Inflammatory macrophage (primary cell): ENCODE measurements around the gene TPRX2.
A peak's percentile ranks its signal among the peaks of the same experiment; 100 is the strongest.
"Not testable (repeated sequence)": the region's sequence is repeated elsewhere in the genome, so short reads cannot be mapped to it uniquely, and the experiment has no call there.

Experiments
- DNase-seq, 2 donors: peaks; one replicate each; pipeline ENCODE4 v3.0.0-alpha.2; 2020 to 2022
- total RNA-seq, 18 experiments: gene quantifications; one replicate each; lab custom pipeline; 2026; ENCODE audit warnings: mixed read lengths in 6 of 18, inconsistent platforms in 2 of 18; lab: John Stamatoyannopoulos, UW

TPRX2 gene, protein sequence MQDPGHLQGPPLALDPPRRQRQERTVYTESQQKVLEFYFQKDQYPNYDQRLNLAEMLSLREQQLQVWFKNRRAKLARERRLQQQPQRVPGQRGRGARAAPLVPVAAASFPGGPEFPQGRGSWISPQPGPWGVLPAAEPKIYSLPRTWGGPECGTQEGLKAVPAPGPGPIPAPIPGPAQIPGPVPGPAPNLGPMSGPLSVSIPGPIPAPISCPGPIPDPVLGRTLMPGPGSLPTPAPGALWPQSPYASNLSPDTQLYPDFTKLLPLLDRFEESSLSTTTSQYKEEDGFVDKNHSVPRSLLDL
- total RNA-seq, result 0 reads per million in 18 experiments

DNA sequence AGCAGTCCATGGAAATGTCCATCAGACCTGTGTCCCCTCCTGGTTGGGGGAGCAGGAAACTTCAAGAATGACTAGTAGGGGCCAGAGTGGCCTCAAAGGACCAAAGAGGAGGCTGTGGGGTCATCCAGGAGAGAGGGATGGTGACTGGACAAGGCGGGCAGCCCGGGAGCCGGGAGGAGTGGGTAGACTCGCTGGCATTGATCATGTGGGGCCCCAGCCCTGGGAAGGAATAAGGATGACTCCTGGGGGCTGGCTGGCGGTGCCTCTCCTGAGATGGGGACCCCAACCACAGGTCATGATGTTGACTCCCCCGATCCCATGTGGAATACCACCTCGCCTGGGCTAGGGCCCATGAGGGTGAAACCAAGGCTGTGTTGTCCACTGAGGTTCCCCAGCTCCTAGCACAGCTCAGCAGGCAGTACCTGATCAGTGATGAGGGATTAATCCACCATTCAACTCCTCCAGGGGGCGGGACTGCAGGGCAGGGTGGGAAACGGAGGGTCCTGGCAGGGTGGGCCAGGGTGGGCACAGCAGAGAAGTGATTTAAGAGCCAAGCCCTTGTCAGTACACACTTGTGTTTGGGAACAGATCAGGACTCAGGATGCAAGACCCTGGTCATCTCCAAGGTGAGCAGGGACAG, at the start of gene TPRX2:
TSS of gene TPRX2 (plus strand) at position 590 of the 640 bp plus-strand sequence. CDS start at position 602, 12 bp downstream.
- DNase-seq, result not testable (repeated sequence)

DNA sequence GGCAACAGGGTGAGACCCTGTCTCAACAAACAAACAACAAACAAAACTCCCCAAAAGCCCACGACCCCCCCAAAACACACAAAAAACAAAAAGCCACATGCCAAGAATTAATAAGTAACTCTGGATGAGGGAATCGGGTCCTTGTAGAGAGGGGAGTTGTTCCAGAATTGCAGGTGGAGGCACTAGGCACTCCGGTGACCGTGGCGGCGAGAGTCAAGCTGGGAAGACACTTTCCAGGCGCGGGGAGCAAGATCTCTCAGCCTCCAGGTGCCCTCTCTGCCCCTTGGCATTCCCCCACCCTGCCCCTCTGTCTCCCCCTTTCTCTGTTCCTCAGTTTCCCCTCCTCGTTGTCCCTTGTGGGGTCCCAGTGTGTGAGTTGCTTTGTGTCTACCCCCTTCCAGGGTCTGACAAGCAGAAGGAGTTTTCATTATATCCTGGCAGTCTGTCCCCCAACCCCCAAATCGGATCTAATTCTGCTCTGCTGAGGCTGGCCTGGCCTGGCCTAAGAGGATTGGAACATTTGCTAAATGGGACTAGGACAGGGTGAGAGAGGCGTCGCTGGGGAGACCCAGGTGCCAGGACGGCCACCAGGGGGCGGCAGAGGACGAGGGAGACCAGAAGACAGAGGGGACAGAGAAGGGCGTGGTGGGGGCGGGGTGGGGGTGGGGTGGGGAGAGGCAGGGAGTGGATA, 45.6 kb upstream of the TPRX2 start:
- DNase-seq, result peak; percentile 38 to 57

DNA sequence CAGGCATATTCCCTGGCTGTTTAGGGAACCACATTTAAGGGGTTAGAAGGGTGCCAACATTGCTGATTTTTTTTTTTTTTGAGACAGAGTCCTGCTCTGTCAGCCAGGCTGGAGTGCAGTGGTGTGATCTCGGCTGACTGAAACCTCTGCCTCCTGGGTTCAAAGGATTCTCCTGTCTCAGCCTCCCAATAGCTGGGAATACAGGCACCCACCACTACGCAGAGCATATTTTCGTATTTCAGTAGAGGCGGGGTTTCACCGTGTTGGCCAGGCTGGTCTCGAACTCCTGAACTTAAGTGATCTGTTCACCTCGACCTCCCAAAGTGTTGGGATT, 45.1 kb upstream of the TPRX2 start:
- DNase-seq, result no peak

DNA sequence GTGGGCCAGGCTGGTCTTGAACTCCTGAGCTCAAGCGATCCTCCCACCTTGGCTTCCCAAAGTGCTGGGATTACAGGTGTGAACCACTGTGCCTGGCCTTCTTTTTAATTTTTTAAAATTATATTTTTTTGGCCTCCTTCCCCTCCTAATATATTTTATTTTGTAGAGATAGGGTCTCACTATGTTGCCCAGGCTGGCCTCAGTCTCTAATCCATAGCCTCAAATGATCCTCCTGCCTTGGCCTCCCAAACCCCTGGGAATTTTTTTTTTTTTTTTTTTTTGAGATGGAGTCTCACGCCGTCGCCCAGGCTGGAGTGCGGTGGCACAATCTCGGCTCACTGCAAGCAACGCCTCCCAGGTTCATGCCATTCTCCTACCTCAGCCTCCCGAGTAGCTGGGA, 42.8 kb upstream of the TPRX2 start:
- DNase-seq, result not testable (repeated sequence)

DNA sequence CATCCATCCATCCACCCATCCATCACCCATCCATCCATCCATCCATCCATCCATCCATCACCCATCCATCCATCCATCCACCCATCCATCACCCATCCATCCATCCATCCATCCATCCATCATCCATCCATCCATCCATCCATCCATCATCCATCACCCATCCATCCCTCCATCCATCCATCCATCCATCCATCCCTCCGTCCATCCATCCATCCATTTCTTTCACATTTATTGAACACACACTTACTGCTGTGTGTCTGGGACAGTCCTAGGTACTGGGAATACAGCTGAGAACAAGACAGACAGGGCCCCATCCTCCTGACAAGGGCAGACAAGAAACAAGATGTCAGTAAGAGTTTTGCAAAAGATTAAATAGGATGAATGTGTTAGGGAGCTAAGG, 40.8 kb upstream of the TPRX2 start:
- DNase-seq, result not testable (repeated sequence)

DNA sequence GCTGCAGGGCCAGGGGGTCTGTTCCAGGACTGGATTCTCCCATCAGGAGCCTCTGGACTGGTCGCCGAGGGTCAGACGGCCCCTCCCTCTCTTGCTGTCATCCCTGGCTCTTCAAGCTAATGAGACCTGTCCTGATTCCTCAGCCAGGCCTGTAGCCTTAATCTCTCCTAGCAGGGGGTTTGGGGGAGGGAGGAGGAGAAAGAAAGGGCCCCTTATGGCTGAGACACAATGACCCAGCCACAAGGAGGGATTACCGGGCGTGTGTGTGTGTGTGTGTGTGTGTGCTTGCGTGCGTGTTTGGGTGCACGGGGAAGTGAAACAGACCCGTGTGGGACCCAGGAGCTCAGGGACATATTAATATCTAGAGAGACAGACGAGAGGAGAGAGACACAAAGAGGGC, 39.2 kb upstream of the TPRX2 start:
- no peak for DNase-seq

DNA sequence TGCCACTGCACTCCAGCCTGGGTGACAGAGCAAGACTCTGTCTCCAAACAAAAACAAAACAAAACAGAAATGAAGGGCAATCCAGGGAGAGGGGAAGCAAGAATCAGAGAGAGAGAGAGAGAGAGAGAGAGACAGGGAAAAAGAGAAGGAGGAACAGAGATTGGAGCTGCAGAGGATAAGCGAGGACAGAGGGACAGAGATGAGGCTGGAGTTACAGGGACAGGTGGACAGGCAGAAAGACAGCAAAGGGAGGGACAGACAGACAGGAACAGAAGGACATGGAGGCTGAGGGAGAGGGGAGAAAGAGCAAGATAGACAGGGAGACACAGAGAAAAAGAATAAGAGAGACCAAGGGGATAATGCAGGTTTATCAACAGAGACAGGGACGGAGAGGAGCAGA, 38.6 kb upstream of the TPRX2 start:
- DNase-seq, result no peak

DNA sequence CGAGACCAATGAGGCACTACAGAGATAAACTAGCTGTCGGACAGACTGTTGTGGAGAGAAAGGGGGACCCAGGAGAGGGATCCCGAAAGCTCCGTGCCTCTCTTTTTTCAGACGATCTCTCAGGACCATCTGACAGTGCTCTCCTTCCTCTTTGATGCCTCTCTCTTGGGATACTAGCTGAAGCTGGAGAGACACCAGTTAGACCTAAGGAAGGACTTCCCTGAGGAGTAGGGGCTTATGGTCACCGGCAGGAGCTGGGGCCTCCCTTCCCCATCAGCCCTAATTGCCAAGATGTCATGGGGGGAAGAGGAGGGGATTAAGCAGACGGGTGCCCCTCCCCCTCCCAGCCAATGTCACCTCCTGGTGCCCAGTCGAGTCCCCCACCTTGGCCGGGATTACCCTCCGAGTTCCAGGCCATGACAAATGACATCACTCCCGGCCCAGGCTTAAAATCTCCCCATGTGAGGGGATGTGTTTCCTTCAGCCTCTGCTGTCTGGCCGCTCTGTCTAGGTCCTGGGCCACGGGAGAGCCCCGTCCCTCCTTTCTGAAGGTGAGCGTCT, 37.5 kb upstream of the TPRX2 start, which contains the start of gene CRX:
TSS of gene CRX (plus strand) at position 478 of the 561 bp plus-strand sequence. CDS start 12,507 bp downstream, outside the sequence.
- DNase-seq, result no peak

DNA sequence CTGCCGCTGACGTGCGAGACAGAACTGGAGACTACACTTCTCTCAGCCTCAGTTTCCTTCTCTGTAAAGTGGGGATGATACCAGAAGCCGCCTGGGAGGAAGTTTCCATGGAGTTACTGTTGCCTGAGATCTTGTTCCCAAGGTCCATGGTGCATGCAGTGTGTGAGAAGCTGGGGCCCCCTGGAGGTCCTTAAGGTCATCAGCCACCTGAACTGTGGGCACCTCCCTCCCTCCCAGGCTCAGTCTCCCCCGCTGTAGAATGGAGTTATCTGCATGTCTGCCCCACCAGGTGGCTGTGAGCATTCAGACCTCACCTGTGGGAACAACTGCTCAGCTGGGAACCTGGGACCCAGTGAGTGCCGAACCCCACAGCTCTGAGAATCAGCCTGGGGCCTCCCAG, 34.6 kb upstream of the TPRX2 start:
- DNase-seq, result no peak

DNA sequence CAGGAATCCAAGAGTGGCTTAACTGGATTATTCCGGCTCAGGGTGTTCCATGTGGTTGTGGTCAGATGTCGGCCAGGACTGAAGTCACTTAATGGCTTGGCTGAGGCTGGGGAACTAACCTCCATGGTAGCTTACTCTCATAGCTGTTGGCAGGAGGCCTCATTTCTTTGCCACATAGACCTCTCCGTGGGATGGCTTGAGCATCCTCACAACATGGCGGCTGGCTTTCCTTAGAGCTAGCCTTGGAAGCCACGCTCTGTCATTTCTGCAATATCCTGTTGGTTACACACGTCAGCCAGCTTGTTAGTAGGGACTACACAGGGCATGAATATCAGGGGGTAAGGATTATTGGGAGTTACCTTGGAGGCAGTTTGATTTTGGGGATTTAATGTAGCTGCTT, 32.2 kb upstream of the TPRX2 start:
- no peak for DNase-seq

DNA sequence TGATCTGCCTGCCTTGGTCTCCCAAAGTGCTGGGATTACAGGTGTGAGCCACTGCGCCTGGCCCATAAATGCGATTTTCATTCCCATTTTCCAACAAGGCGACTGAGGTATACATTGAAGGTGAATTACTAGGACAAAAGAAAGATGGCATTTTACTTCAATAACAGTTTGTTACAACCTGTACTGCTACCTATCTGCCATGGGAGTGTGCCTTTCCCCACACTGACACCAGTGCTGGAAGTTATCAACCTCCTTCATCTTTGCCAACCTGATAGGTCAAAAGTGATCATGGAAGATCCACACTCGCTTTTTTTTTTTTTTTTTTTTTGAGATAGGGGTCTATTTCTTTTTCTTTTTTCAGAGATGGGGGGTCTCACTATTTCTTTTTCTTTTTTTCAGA, 26.3 kb upstream of the TPRX2 start:
- no peak for DNase-seq

DNA sequence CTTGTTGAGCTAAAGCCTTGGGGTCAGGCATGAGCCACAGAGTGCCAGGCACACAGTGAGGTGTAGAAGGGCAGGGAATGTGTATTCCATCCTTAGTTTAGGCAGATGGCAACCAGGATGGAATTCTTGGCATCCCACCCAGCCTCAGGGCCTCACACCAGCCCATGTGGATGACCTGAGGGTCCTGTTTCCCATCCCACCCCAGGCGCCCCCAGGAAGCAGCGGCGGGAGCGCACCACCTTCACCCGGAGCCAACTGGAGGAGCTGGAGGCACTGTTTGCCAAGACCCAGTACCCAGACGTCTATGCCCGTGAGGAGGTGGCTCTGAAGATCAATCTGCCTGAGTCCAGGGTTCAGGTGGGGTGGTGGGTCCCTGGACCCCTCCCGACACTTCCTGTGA, 23.0 kb upstream of the TPRX2 start:
- DNase-seq, result no peak

DNA sequence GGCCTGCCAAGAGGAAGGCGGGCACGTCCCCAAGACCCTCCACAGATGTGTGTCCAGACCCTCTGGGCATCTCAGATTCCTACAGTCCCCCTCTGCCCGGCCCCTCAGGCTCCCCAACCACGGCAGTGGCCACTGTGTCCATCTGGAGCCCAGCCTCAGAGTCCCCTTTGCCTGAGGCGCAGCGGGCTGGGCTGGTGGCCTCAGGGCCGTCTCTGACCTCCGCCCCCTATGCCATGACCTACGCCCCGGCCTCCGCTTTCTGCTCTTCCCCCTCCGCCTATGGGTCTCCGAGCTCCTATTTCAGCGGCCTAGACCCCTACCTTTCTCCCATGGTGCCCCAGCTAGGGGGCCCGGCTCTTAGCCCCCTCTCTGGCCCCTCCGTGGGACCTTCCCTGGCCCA, 19.6 kb upstream of the TPRX2 start:
- DNase-seq, result no peak

DNA sequence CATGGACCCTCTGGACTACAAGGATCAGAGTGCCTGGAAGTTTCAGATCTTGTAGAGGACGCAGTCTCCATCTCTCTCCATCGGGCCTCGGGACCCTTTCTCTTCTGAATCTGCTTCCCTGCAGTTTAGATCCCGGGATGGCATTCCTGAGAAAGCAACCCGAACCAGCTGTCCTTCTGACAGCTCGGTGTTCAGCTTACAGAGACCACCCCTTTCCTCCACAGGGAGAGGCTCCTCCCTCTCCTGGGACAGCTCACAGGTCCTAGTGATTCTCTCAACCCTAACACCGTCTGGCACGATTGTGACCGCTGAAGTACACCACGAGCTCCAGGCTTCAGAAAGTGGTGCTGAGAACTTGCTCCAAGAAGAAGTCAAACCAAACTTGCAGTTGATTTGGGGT, 19.1 kb upstream of the TPRX2 start:
- DNase-seq, result no peak

DNA sequence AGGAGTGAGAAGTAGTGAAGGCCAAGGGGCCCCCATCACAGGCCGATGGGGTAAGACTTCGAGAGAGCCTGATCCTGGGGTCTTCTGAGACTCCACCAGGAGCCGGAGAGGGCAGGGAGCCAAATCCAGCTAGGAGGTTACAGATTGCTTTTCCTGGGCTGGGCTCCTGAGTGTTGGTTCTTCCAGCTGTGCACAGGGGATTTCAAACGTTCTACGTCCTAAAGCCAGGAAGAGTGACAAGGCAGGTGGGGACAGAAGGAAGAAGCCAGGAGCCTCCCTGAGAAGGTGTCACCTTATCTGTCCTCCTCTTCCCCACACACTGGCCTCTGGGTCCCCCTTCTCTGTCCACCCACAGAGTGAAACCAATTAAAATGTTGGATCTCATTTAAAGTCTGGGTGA, 16.1 kb upstream of the TPRX2 start:
- DNase-seq, result no peak

DNA sequence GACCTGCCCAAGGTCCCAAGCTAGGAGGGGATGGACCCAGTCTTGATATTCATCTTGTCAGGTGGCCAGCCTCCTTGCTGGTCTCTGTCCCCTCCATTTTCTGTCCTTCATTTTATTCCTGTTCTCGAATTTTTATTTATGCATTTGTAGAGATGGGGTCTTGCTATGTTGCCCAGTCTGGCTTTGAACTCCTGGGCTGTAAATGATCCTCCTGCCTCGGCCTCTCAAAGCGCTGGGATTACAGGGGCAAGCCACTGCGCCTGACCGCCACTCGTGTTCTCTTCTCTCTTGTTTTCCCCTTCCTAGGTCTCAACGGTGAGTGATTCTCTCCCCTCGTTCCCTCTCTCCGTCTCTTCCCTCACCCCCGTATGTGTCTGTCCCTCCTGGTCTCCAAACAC, 10.6 kb upstream of the TPRX2 start:
- DNase-seq, result no peak

DNA sequence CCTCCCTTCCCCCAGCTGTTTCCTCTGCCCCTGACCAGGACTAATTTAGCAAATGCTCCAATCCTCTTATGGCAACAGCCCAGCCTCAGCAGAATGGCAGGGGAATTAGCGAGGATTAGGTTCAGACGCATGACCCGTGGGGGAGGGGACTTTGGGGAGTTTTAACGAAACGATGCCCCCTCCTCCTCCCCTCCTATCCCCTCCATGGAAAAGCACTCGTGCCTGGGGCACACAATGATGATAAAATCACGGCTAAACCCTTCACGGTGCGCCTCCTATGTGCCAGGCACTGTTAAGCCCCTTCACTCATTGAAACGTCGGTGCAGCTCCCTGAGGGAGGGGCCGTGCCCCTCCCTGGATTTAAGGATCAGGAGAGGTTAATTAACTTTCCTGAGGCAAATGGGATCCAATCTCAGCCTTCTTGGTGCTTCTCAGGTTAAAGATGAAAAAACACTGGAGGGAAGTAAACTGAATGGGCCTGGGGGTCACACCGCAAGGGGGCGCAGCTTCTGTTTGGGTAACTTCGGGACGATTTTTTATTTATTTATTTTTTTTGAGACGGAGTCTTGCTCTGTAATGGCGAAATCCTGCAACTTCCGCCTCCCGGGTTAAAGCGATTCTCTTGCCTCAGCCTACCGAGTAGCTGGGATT, 10.1 kb upstream of the TPRX2 start:
- DNase-seq, result peak; percentile 44 to 56

DNA sequence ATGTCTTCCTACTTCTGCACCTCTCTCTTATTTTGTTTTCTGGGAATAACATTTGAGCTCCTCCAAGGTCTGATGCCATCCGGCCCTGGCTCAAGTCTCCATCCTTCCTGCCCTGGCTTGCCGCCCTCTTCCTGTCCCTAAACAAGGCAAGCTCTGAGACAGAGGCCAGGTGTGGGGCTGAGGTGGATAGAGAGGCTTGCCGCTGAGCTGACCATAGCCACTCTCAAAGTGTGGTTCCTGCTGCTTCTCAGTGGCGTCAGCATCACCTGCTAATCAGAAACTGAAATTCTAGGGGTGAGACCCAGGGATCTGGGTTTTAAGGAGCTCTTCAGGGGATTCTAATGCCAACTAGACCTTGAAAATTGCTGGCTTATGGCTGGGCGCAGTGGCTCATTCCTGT, 6.0 kb upstream of the TPRX2 start:
- no peak for DNase-seq

DNA sequence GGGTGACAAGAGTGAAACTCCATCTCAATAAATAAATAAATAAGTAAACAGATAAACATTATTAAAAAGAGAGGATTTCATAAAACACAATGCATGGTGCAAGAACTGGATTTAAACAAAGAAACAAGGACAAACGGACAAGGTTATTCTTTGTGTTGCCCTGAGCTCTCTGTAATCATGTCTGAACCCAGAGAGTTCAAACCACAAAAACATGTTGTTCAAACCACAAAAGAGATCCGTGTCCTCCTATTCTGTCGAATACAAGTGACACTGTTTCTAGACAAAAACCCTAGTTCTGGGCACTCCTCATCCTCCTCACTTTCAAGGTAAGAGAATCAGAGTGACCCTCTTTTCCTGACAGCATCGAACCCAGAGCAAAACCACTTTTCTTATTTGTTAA, 4.6 kb upstream of the TPRX2 start:
- no peak for DNase-seq

DNA sequence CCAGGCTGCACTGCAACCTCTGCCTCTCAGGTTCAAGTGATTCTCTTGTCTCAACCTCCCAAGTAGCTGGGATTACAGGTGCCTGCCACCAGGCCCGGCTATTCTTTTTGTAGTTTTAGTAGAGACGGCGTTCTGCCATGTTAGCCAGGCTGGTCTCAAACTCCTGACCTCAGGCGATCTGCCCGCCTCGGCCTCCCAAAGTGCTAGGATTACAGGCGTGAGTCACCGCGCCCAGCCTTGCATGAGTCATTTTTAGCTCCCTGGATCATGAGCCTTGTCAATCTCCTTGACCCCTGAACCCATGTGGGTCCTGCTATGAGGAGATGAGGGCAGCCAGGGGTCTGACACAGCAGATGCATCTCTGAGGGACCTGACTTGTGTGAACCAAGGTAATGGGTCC, 804 bp upstream of the TPRX2 start:
- DNase-seq, result not testable (repeated sequence)

DNA sequence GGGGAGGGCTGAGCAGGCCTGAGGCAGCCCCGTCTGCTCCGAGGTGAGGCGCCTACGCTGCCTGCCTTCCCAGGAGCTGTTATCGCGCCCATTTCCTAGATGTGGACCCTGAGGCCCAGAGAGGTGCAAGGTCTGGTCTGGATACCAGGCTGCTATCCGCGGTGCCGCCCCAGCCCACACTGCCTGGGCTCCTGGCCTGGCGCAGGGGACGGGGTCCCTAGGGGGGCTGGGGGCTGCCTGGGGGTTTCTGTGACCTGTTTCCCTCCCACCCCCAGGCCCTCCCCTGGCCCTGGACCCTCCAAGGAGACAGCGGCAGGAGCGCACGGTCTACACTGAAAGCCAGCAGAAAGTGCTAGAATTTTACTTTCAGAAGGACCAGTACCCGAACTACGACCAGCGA, 803 bp downstream of the TPRX2 start:
- not testable (repeated sequence) for DNase-seq

DNA sequence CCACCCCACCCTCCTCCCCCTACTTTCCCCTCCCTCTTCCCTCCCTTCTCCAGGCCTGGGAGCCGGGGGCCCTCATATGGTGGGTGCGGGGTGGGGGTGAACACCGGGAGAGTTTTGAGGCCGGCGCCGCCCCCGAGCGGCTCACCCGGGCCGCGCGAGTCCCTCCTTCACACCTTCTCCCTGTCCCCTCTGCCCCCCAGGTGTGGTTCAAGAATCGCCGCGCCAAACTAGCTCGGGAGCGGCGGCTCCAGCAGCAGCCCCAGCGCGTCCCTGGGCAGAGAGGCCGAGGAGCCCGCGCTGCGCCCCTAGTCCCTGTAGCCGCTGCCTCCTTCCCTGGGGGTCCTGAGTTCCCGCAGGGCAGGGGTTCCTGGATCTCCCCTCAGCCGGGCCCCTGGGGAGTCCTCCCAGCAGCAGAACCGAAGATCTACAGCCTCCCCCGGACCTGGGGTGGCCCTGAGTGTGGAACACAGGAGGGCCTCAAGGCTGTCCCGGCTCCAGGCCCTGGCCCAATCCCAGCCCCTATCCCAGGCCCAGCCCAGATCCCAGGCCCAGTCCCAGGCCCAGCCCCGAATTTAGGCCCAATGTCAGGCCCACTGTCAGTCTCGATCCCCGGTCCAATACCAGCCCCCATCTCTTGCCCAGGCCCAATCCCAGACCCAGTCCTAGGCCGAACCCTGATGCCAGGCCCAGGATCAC, 1.7 kb downstream of the TPRX2 start:
- no peak for DNase-seq
